Measurements from ENCODE around the gene JAKMIP1.

The JAKMIP1 gene

DNA sequence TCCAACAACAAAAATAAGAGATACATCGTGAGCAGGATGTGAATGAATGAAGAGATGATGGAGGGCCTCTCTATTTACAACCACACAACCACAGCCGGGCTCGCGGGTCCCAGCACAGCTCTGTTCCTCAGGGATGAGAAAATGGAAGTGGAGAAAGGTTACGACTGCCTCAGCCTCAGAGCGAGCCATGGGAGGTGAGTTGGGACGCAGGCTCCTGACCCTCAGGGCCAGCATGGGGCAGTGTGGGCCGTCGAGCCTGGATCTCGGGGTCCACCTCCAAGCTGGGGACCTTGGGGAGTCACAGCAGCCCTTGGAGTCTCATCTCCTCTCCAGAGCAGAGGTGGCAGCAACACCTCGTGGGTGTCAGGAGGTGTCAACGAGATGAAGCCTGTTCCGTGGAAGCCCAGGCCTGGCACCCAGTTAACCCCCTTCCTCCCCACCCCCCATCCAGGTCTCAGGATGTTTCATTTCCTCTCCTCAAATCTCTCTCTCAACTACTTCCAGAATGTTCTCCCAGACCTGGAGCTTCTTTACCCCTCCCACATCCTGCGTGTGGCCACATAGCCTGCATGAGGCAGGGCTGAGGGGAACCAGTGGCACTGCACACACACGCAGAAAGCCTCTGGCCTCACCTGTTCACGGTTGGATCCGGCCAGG lies 208.1 kb downstream of the JAKMIP1 start:
- no peak for DNase-seq (ENCODE audit: low read depth)

DNA sequence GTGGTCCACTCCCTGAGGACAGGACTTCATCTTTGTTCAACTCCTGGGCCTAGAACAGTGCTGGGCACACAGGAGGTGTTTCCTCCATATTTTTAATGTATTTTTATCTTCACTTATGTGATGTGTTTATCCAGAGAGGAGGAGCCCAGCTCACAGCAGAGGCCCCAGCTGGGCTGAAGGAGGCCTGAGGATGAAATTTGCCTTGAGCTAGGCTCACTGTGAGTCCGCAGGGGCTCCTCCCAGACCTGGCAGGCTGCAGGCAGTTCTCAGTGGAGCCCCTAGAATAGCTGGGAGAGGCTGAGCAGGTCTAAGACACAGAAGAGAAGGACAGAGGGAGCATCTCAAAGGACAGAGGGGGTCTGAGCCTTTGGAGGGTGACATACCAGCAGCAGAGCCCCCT lies 208.9 kb downstream of the JAKMIP1 start:
- no peak for DNase-seq (ENCODE audit: low read depth)

DNA sequence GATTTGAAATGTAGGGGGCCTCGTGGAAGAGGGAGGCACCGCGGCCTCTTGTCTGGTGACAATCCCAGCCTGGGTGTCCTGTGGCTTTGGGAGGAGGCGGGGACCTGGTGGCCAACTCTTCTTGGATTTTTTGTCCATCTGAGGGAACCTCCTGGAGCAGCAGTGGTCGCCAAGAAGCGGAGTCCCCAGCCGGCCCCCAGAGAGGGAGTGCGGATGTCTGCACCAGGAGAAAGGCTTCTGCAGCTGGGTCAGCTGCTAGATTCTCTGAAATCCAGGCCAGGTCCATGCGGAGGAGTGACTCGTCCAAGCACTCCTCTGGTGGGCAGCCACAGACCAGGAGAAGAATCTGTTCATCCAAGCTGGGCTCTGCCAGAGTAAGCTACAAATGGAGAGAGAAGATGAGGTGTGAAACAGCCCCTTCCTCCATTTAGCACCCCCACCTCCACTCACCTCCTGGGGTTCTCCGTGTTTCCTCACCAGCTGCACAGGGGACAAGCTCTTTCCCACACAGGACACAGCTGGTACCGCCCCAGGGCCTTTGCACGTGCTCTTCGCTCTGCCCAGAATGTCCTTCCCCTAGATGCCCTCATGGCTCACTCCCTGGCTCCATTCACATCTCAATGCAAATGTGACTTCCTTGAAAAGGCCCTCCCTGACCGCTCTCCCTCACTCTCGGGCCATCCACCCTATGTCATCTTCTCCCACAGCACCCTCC lies 209.7 kb downstream of the JAKMIP1 start:
- DNase-seq (ENCODE audit: low read depth), result no peak

GRCh38 chr4:5989236-5990225 lies 210.8 kb downstream of the JAKMIP1 start:
- no peak for DNase-seq (ENCODE audit: low read depth)

DNA sequence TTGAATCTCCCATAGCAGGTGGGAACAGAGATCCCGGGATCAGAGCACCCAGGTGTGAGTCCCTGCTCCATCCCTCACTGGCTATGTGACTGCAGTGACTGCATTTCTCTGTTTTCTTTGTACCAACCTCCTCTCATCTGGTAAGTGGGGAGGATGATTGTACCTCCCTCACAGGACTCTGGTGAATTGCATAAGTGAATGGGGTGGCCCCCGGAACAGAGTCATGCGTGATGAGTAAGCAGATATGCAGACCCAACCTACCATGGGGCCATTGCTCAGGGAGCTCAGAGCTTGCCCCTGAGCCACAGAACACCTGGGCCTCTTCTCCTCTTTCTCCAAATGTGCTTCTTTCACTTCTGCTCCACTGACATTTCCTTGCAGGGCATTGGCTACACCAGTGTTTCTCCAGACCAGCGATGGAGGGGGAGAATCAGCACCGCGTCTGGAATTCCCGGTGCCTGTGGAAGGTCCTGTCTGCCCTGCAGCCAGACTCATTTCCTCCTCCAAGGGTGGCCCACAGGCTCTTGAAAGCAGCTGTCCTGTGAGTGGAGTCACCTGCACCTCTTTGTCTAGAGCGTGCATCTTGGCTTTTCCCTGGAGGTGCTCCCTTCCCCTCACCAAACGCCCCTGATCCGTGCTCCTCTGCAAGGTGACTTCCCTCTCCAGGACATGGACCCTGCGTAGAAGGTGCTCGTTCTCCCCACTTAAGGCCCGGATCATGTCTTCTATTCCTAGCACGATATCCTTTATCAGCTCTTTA lies 212.1 kb downstream of the JAKMIP1 start:
- DNase-seq (ENCODE audit: low read depth), result no peak

GRCh38 chr4:5984843-5985242 lies 215.5 kb downstream of the JAKMIP1 start:
- DNase-seq (ENCODE audit: low read depth), result no peak

DNA sequence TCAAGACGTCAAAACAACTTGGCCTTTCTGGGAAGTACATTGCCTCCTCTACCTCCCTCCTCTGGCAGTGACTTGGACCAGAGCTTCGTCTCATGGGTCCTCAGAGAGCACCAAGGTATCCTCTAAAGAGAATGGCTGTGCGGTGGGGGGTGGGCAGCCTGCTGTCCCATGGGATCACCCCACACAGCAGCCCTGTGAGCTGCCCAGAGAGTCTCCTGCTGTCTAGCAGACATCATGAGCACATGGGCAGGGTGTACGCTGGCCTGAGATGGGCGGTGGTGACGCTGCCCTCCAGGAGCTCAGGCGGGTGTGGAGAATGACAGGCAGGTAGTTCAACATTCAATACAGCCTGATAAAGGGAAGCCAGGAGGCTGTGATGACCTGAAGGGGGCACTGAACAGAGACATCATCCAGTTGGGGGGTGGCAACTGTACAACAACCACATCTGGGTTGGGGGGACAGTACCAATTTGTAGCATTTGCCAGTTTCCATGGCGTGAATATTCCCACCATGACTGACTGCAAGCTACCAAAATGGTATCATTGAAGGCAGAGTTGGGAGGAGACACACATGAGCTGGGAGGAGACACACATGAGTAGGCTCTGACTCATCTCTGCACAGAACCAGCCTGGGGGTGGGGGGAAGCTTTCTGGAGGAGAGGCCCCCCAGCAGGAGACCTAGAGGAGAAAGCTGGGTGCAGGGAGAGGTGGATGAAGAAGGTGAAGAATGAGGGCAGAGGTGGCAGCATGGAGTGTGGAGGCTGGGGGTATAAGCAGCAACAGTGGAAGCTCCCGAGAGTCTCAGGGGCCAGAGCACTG lies 218.0 kb downstream of the JAKMIP1 start:
- DNase-seq (ENCODE audit: low read depth), result no peak

GRCh38 chr4:5980436-5981155 lies 219.8 kb downstream of the JAKMIP1 start:
- no peak for DNase-seq (ENCODE audit: low read depth)

DNA sequence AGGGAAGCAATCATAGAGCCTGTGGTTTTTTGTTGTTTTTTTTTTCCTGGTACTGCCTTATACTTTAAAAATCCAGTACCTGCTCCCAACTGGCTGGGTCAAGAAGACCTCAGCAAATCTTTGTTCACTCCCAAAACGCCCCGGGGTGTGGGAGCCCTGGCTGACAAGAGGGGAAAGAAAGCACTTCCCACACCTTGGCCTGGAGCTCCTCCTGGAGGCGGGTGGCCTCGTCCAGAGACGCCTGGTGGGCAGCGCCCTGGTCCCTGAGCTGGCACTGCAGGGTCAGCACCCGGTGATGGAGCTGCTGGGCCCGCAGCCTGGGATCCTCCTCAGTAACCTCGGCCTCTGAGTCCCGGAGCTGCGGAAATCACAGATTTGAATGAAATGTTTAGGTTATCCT lies 220.4 kb downstream of the JAKMIP1 start:
- DNase-seq (ENCODE audit: low read depth), result no peak

DNA sequence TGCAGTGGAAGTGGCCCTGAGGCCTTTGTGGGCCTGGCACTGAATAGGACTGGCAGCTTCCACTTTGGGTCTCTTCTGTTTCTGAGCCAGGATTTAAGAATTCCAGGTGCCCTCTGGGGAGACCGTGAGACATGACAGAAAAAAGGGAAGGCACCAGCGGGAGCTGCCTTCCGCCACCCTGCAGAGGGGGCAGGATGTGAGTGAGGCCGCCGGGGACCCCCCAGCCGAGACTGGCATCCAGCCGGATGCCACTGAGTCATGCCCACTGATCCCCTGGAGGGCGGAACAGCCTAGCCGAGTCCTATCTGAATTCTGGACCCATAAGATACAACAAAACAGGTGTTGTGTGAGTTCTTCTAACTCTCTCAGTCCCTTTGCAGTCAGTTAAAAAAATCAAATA lies 223.4 kb downstream of the JAKMIP1 start:
- no peak for DNase-seq (ENCODE audit: low read depth)

DNA sequence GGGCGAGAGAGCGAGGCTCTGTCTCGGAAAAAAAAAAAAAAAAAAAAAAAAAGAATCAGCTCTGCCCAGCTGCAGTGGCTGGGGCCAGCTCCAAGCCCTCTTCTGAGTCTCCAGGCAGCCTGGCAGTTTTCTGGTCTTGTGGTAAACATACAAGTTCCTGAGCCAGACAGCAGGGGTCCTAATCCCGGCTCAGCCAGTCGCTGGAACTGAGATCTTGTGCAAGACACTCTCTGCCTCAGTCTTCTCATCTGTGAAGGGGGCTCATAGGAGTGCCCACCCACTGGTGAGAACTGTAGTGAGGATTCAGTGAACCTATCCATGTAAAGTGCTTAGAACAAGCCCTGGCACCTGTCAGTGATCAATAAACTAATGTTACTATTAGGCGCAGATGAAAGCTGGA lies 223.9 kb downstream of the JAKMIP1 start:
- no peak for DNase-seq (ENCODE audit: low read depth)
